ENCODE results near the gene SH3RF3.

The SH3RF3 gene

DNA sequence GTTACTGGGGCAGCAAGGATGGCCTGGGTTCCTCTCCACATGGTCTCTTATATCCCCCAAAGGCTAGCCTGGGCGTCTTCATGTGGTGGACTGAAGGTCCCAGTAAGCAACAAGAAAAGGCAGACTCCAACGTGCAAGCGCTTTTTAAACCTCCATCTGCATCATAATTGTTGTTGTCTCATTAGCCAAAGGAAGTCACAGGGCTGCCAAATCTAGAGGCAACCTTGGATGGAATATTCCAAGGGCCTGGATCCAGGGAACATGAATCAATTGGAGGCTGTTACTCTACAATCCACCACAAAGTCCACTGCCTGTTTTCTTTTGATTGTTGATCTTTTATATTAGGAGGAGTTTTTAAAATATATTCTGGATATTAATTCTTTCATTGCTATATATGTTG is 118.8 kb downstream of the SH3RF3 start:
- H3K4me1 ChIP-seq (ENCODE audit: insufficient read depth, low read length) = no peaks in the 10 kb centered on the region
- H3K36me3 ChIP-seq (ENCODE audit: insufficient read depth, low read length) = no peaks in the 10 kb centered on the region
- H3K9me3 ChIP-seq (ENCODE audit: low read length) = no peaks in the 10 kb centered on the region
- H3K27me3 ChIP-seq (ENCODE audit: insufficient read depth, low read length) = no peaks in the 10 kb centered on the region
- no peak overlapping the region for H2AFZ ChIP-seq (ENCODE audit: low read depth, low read length)
- no peak overlapping the region for H3K4me3 ChIP-seq (ENCODE audit: low read length)

DNA sequence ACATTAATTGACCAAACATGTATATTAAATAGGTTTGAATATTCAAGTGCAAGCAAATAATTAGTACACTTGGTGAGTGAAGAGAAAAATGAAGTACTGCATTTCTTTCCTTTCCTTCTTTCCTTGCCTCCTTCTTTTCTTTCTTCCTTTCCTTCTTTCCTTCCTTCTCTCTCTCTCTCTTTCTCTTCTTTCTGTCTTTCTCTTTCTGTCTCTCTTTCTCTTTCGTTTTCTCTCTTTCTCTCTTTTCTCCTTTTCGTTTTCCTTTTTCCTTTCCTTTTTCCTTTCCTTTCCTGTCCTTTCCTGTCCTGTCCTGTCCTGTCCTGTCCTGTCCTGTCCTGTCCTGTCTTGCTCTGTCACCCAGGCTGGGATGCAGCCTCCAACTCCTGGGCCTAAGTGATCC is 119.6 kb downstream of the SH3RF3 start:
- H3K9me3 ChIP-seq (ENCODE audit: low read length) = no peaks in the 10 kb centered on the region
- H3K4me1 ChIP-seq (ENCODE audit: insufficient read depth, low read length) = no peaks in the 10 kb centered on the region
- no peaks in the 10 kb centered on the region for H3K27me3 ChIP-seq (ENCODE audit: insufficient read depth, low read length)
- H3K36me3 ChIP-seq (ENCODE audit: insufficient read depth, low read length) = no peaks in the 10 kb centered on the region
- no peak overlapping the region for H2AFZ ChIP-seq (ENCODE audit: low read depth, low read length)
- no peak overlapping the region for H3K4me3 ChIP-seq (ENCODE audit: low read length)

- Histone ChIP-seq H2AFZ (ENCODE audit: low read depth, low read length) (no peak overlapping the region), H3K27me3 (ENCODE audit: insufficient read depth, low read length) (no peaks in the 10 kb centered on the region), H3K9me3 (ENCODE audit: low read length) (no peaks in the 10 kb centered on the region), H3K36me3 (ENCODE audit: insufficient read depth, low read length) (no peaks in the 10 kb centered on the region), H3K4me3 (ENCODE audit: low read length) (no peak overlapping the region), H3K4me1 (ENCODE audit: insufficient read depth, low read length) (no peaks in the 10 kb centered on the region)
Measured at GRCh38 chr2:109253217-109253616, 124.2 kb downstream of the SH3RF3 start.

GRCh38 chr2:109254174-109254904 is 125.3 kb downstream of the SH3RF3 start:
- no peak overlapping the region for H2AFZ ChIP-seq (ENCODE audit: low read depth, low read length)
- H3K9me3 ChIP-seq (ENCODE audit: low read length) = no peaks in the 10 kb centered on the region
- H3K27me3 ChIP-seq (ENCODE audit: insufficient read depth, low read length) = no peaks in the 10 kb centered on the region
- no peak overlapping the region for H3K4me3 ChIP-seq (ENCODE audit: low read length)
- H3K4me1 ChIP-seq (ENCODE audit: insufficient read depth, low read length) = no peaks in the 10 kb centered on the region
- no peaks in the 10 kb centered on the region for H3K36me3 ChIP-seq (ENCODE audit: insufficient read depth, low read length)

DNA sequence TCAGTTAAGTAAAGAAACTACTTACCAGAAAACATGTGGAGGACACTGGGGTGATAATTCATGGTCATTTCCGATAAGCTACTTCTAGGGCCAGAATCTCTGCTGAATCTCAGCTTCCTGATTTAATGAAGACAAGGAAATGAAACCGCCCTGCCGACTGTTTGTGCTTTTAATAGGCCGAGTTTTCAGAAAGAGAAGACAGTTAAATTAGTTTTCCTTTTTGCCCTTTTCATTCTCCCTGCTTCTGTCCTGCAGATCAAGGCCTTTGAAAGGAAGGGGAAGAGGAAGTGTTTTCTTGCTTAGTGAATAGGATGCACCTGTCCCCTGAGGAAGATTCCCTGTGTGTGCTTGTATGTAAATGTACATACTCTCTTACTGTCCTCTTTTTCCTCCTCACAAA is 126.6 kb downstream of the SH3RF3 start:
- Histone ChIP-seq H3K4me1 (ENCODE audit: insufficient read depth, low read length) (no peaks in the 10 kb centered on the region), H3K4me3 (ENCODE audit: low read length) (no peak overlapping the region), H3K36me3 (ENCODE audit: insufficient read depth, low read length) (no peaks in the 10 kb centered on the region), H3K27me3 (ENCODE audit: insufficient read depth, low read length) (no peaks in the 10 kb centered on the region), H2AFZ (ENCODE audit: low read depth, low read length) (no peak overlapping the region), H3K9me3 (ENCODE audit: low read length) (no peaks in the 10 kb centered on the region)

- H3K4me1 ChIP-seq (ENCODE audit: insufficient read depth, low read length) = no peaks in the 10 kb centered on the region
- H3K4me3 ChIP-seq (ENCODE audit: low read length) = no peak overlapping the region
- no peaks in the 10 kb centered on the region for H3K9me3 ChIP-seq (ENCODE audit: low read length)
- no peaks in the 10 kb centered on the region for H3K36me3 ChIP-seq (ENCODE audit: insufficient read depth, low read length)
- no peaks in the 10 kb centered on the region for H3K27me3 ChIP-seq (ENCODE audit: insufficient read depth, low read length)
- no peak overlapping the region for H2AFZ ChIP-seq (ENCODE audit: low read depth, low read length)
Measured at GRCh38 chr2:109256111-109256510, 127.1 kb downstream of the SH3RF3 start.

DNA sequence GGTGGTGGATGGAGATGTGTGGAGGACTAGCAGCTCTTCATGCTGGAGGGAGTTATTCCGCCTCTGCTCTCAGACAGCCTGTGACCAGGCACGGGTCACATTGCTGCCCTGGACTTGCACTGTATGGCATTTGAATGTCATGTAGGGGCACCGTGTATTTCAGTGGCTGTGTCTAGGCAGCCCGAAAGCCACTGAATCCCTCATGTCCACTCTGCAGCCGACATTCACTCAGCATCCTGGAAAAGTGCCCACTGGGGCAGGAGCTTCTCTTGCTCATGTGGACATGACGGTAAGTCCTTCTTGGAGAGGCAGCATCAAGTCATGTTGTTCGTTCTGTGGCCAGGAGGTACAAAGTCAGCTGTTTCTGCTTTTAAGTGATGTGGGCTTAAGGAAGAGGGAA is 127.9 kb downstream of the SH3RF3 start:
- no peaks in the 10 kb centered on the region for H3K27me3 ChIP-seq (ENCODE audit: insufficient read depth, low read length)
- H3K4me1 ChIP-seq (ENCODE audit: insufficient read depth, low read length) = no peaks in the 10 kb centered on the region
- no peaks in the 10 kb centered on the region for H3K9me3 ChIP-seq (ENCODE audit: low read length)
- no peak overlapping the region for H2AFZ ChIP-seq (ENCODE audit: low read depth, low read length)
- no peaks in the 10 kb centered on the region for H3K36me3 ChIP-seq (ENCODE audit: insufficient read depth, low read length)
- H3K4me3 ChIP-seq (ENCODE audit: low read length) = no peak overlapping the region

DNA sequence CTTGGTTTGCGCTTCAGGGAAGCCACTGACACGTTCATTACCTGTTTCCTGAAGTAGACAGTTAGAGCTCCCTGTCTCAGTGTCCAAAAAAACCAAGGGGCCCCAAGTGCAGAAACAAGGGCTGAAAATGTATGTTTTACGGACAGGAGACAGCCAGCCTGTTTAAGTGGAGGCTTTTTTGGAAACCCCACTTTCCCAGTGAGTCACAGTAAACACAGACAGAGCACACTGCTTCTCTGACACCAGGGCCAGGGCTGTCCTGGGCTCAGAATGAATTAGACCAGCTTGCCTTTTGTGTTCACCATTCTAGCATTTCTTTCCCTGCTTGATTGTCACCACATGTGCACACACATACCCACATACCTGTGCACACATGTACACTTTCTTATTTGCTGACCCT is 128.6 kb downstream of the SH3RF3 start:
- Histone ChIP-seq H3K27me3 (ENCODE audit: insufficient read depth, low read length) (no peaks in the 10 kb centered on the region), H2AFZ (ENCODE audit: low read depth, low read length) (no peak overlapping the region), H3K4me3 (ENCODE audit: low read length) (no peak overlapping the region), H3K36me3 (ENCODE audit: insufficient read depth, low read length) (no peaks in the 10 kb centered on the region), H3K4me1 (ENCODE audit: insufficient read depth, low read length) (no peaks in the 10 kb centered on the region), H3K9me3 (ENCODE audit: low read length) (no peaks in the 10 kb centered on the region)

- no peaks in the 10 kb centered on the region for H3K9me3 ChIP-seq (ENCODE audit: low read length)
- no peak overlapping the region for H3K4me3 ChIP-seq (ENCODE audit: low read length)
- H3K4me1 ChIP-seq (ENCODE audit: insufficient read depth, low read length) = no peaks in the 10 kb centered on the region
- no peaks in the 10 kb centered on the region for H3K27me3 ChIP-seq (ENCODE audit: insufficient read depth, low read length)
- H3K36me3 ChIP-seq (ENCODE audit: insufficient read depth, low read length) = no peaks in the 10 kb centered on the region
- H2AFZ ChIP-seq (ENCODE audit: low read depth, low read length) = no peak overlapping the region
Measured at GRCh38 chr2:109258376-109258775, 129.4 kb downstream of the SH3RF3 start.

- no peak overlapping the region for H3K4me3 ChIP-seq (ENCODE audit: low read length)
- H3K4me1 ChIP-seq (ENCODE audit: insufficient read depth, low read length) = no peaks in the 10 kb centered on the region
- H3K9me3 ChIP-seq (ENCODE audit: low read length) = no peaks in the 10 kb centered on the region
- no peak overlapping the region for H2AFZ ChIP-seq (ENCODE audit: low read depth, low read length)
- no peaks in the 10 kb centered on the region for H3K27me3 ChIP-seq (ENCODE audit: insufficient read depth, low read length)
- H3K36me3 ChIP-seq (ENCODE audit: insufficient read depth, low read length) = no peaks in the 10 kb centered on the region
Measured at GRCh38 chr2:109258905-109259540, 130.0 kb downstream of the SH3RF3 start.

DNA sequence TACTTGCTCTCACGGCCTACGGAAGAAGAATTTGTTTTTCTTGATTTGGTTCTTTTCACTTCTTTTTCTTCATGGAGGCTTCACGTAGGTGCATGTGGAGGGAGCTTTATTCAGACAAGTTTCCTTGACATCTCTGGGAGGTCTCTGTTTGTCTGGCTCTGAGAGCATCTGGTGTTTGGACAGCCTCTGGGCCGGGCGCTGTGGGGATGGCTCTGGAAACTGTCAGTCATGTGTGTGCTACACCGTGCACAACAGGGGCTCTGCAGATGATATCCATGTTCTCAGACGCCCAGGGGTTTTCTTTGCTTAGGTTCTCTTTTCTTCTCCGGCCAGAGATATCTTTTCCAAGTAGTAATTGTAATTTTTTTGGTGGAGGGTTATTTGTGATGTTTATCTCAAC is 130.7 kb downstream of the SH3RF3 start:
- Histone ChIP-seq H2AFZ (ENCODE audit: low read depth, low read length) (no peak overlapping the region), H3K27me3 (ENCODE audit: insufficient read depth, low read length) (no peaks in the 10 kb centered on the region), H3K4me1 (ENCODE audit: insufficient read depth, low read length) (no peaks in the 10 kb centered on the region), H3K4me3 (ENCODE audit: low read length) (no peak overlapping the region), H3K9me3 (ENCODE audit: low read length) (no peaks in the 10 kb centered on the region), H3K36me3 (ENCODE audit: insufficient read depth, low read length) (no peaks in the 10 kb centered on the region)

DNA sequence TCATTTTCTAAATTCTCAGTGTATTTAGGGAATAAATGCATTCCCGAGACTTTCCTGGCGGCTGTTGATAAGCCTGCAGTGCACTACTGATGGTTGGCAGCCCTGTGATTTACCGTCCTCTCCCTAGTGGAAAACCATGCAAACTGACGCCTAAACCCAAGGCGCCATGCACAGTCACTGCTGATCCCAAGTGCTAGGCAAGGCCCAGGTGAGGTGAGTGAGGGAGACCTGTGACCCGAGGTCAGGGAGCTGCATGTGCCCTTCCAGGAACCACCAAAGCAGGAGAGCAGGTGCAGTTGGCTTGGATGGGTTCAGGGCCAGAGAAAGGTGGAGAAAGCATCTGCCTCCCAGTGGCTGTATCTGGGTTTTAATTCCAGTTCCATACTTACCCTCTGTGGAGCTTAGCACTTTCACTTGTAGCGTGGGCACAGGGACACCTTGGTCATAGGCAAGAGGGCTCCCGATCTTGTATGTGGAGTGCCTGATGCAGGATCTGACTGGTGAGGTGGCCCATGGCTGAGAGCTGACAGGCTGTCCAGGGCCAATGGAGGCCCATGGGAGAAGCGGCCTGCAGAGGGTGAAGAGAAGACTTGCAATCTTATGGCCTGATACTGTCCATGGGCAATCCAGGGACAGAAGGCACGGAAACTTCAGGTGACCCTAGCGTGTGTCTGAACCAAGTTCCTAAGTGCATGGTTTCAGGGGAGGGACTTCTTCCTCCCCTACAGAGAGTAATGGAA is 131.3 kb downstream of the SH3RF3 start:
- no peak overlapping the region for H3K4me3 ChIP-seq (ENCODE audit: low read length)
- no peaks in the 10 kb centered on the region for H3K36me3 ChIP-seq (ENCODE audit: insufficient read depth, low read length)
- no peaks in the 10 kb centered on the region for H3K9me3 ChIP-seq (ENCODE audit: low read length)
- H3K27me3 ChIP-seq (ENCODE audit: insufficient read depth, low read length) = no peaks in the 10 kb centered on the region
- H2AFZ ChIP-seq (ENCODE audit: low read depth, low read length) = no peak overlapping the region
- no peaks in the 10 kb centered on the region for H3K4me1 ChIP-seq (ENCODE audit: insufficient read depth, low read length)

DNA sequence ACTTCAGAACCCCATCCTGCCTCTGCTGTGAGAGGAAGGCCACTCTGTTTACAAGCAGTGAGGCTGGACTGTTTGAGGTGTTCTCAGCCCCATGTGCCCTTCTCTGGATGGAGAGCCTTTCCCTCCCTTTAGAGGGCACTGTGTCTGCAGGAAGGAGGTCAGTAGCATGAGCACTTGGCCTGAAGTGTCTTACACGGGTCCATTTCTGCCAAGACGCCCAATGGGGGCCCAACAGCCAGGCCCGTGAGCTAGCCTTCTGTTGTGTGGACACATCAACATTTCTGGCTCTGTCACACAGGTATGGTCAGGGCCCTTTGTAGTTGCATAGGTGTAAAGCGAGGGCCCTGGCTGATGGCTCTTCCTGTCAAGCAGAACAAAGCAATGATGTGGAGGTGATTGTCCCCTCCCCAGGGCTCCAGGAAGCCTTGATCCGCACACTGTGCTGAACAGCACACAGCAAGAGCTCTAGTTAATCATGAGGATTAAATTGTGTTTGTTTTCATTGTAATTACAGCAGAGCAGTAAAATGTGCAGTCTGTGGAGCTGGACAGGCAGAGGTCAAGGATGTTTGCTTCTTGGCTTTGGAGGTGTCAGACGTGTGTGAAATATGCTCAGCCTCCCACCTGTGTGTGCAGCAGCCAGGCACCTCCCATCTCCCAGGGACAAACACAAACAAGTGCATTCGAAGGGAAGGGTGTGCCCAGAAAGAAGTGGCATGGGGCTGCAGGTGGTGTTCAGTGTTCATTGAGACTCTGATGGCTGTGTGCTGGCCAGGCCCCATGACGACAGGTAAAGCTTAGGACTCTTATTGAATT is 132.1 kb downstream of the SH3RF3 start:
- no peaks in the 10 kb centered on the region for H3K9me3 ChIP-seq (ENCODE audit: low read length)

More for the DNA sequence above, 132.1 kb downstream of the SH3RF3 start:
- no peaks in the 10 kb centered on the region for H3K36me3 ChIP-seq (ENCODE audit: insufficient read depth, low read length)
- H3K4me3 ChIP-seq (ENCODE audit: low read length) = no peak overlapping the region
- no peak overlapping the region for H2AFZ ChIP-seq (ENCODE audit: low read depth, low read length)
- no peaks in the 10 kb centered on the region for H3K4me1 ChIP-seq (ENCODE audit: insufficient read depth, low read length)
- no peaks in the 10 kb centered on the region for H3K27me3 ChIP-seq (ENCODE audit: insufficient read depth, low read length)
